Measurements from ENCODE around the gene SLC13A2. TPM values are rescaled to one million over a fixed set of nuclear protein-coding genes. Genes with fewer than 3 reads are reported as not detected.

Gene SLC13A2
- total RNA-seq, 1 experiment from 2014 or later, result not detected

GRCh38 chr17:28547096-28547622 lies 73.7 kb downstream of the SLC13A2 start:
- in situ Hi-C loops (cut with HindIII; ENCODE audit: low sequenced_read_pairs), result loop anchor here (5.0 kb wide), 1 partner anchor 50 kb away; no protein-coding TSS in a partner anchor
- no peak for DNase-seq (ENCODE audit: low spot score)

Other genes starting within 250 kb of the SLC13A2 start
- gene TMEM97, start 154.4 kb upstream of the SLC13A2 start, total RNA-seq (2014; rRNA removed; shearing (Covaris generic)), result 69.0 and 96.3 TPM in 2 replicates
- gene IFT20, start 138.2 kb upstream of the SLC13A2 start, total RNA-seq (2014; rRNA removed; shearing (Covaris generic)), result 21.5 and 29.1 TPM in 2 replicates
- 25.3 and 27.7 TPM in 2 replicates for gene TNFAIP1, start 137.9 kb upstream of the SLC13A2 start, total RNA-seq (2014; rRNA removed; shearing (Covaris generic))
- 200 and 227 TPM in 2 replicates for gene POLDIP2, start 116.1 kb upstream of the SLC13A2 start, total RNA-seq (2014; rRNA removed; shearing (Covaris generic))
- not detected in 2 replicates for gene SEBOX, start 108.4 kb upstream of the SLC13A2 start, total RNA-seq (2014; rRNA removed; shearing (Covaris generic))
- 12.4 and 13.1 TPM in 2 replicates for gene VTN, start 103.3 kb upstream of the SLC13A2 start, total RNA-seq (2014; rRNA removed; shearing (Covaris generic))
- gene SARM1, start 102.0 kb upstream of the SLC13A2 start, total RNA-seq (2014; rRNA removed; shearing (Covaris generic)), result 18.6 and 20.4 TPM in 2 replicates
- gene SLC46A1, start 67.4 kb upstream of the SLC13A2 start, total RNA-seq (2014; rRNA removed; shearing (Covaris generic)), result 33.6 and 44.7 TPM in 2 replicates
- gene FOXN1, start 32.7 kb downstream of the SLC13A2 start, total RNA-seq (2014; rRNA removed; shearing (Covaris generic)), result not detected in 2 replicates
- 59.0 and 60.4 TPM in 2 replicates for gene UNC119, start 79.0 kb downstream of the SLC13A2 start, total RNA-seq (2014; rRNA removed; shearing (Covaris generic))
- 50.8 and 64.4 TPM in 2 replicates for gene PIGS, start 97.9 kb downstream of the SLC13A2 start, total RNA-seq (2014; rRNA removed; shearing (Covaris generic))
- 34.5 and 49.8 TPM in 2 replicates for gene ALDOC, start 103.3 kb downstream of the SLC13A2 start, total RNA-seq (2014; rRNA removed; shearing (Covaris generic))
- 78.8 and 91.2 TPM in 2 replicates for gene SPAG5, start 125.4 kb downstream of the SLC13A2 start, total RNA-seq (2014; rRNA removed; shearing (Covaris generic))
- 1.3 and 2.7 TPM in 2 replicates for gene RSKR, start 140.5 kb downstream of the SLC13A2 start, total RNA-seq (2014; rRNA removed; shearing (Covaris generic))
- 77.8 and 137 TPM in 2 replicates for gene BLTP2, start 171.5 kb downstream of the SLC13A2 start, total RNA-seq (2014; rRNA removed; shearing (Covaris generic))
- 57.7 and 73.3 TPM in 2 replicates for gene SDF2, start 188.3 kb downstream of the SLC13A2 start, total RNA-seq (2014; rRNA removed; shearing (Covaris generic))
- 24.4 and 43.0 TPM in 2 replicates for gene SUPT6H, start 188.6 kb downstream of the SLC13A2 start, total RNA-seq (2014; rRNA removed; shearing (Covaris generic))
- gene PROCA1, start 238.2 kb downstream of the SLC13A2 start, total RNA-seq (2014; rRNA removed; shearing (Covaris generic)), result 2.4 and 17.2 TPM in 2 replicates
- gene RAB34, start 244.2 kb downstream of the SLC13A2 start, total RNA-seq (2014; rRNA removed; shearing (Covaris generic)), result 373 TPM in 2 replicates
- gene RPL23A, start 246.3 kb downstream of the SLC13A2 start, total RNA-seq (2014; rRNA removed; shearing (Covaris generic)), result 1,133 and 1,289 TPM in 2 replicates